Endodermal cell (in vitro differentiated cells): ENCODE data around the gene PREP. TPM values are rescaled to one million over a fixed set of nuclear protein-coding genes. Genes with fewer than 3 reads are reported as not detected.
A peak's percentile ranks its signal among the peaks of the same experiment; 100 is the strongest.

Source experiments
- DNase-seq: peaks from one replicate; pipeline ENCODE4 v3.0.0-alpha.2; 2017
- H3K27ac ChIP-seq: 2 replicates; pipeline ENCODE4 v1.5.1; 2013; ENCODE audit warnings: mild to moderate bottlenecking, low read depth, low read length, moderate library complexity
- H3K27me3 ChIP-seq: 2 replicates; pipeline ENCODE4 v1.6.1; 2013; ENCODE audit warnings: mild to moderate bottlenecking, low read length, moderate library complexity; ENCODE audit not compliant: insufficient read depth, control insufficient read depth, poor library complexity, severe bottlenecking
- H3K36me3 ChIP-seq: 2 replicates; pipeline ENCODE4 v1.7.0; 2013; ENCODE audit warnings: mild to moderate bottlenecking, low read length, moderate library complexity; ENCODE audit not compliant: control insufficient read depth, insufficient read depth
- H3K4me1 ChIP-seq: one replicate; pipeline ENCODE4 v1.7.0; 2013; ENCODE audit warnings: low read length; ENCODE audit not compliant: control insufficient read depth, insufficient read depth
- H3K4me3 ChIP-seq: 2 replicates; pipeline ENCODE4 v1.5.1; 2013; ENCODE audit warnings: mild to moderate bottlenecking, low read length, moderate library complexity
- H3K9ac ChIP-seq: 2 replicates; pipeline ENCODE4 v1.6.1; 2013; ENCODE audit warnings: mild to moderate bottlenecking, low read length, moderate library complexity; ENCODE audit not compliant: poor library complexity, severe bottlenecking; ENCODE audit errors: extremely low read depth
- H3K9me3 ChIP-seq: 2 replicates; pipeline ENCODE4 v1.6.1; 2013; ENCODE audit warnings: mild to moderate bottlenecking, low read length, moderate library complexity; ENCODE audit not compliant: control insufficient read depth
- H3K27ac Mint-ChIP-seq: 2 replicates; pipeline ENCODE4 v1.8.0; 2020; ENCODE audit warnings: mixed read lengths
- H3K27me3 Mint-ChIP-seq: 2 replicates; pipeline ENCODE4 v1.8.0; 2021; ENCODE audit warnings: mild to moderate bottlenecking, mixed read lengths; ENCODE audit not compliant: insufficient read depth
- H3K36me3 Mint-ChIP-seq: 2 replicates; pipeline ENCODE4 v1.8.0; 2020; ENCODE audit warnings: low read depth, mixed read lengths
- H3K4me1 Mint-ChIP-seq: 2 replicates; pipeline ENCODE4 v1.8.0; 2020; ENCODE audit warnings: mixed read lengths
- H3K4me3 Mint-ChIP-seq: 2 replicates; pipeline ENCODE4 v1.8.0; 2020; ENCODE audit warnings: mild to moderate bottlenecking, moderate library complexity, mixed read lengths
- H3K9me3 Mint-ChIP-seq: 2 replicates; pipeline ENCODE4 v1.8.0; 2020; ENCODE audit warnings: mild to moderate bottlenecking, mixed read lengths
- CTCF ChIP-seq: fragments of 200-600 bp; sonication (generic); conservative IDR thresholded peaks from 2 replicates; pipeline ENCODE4 v1.5.0; 2021; ENCODE audit warnings: antibody characterized with exemption, mild to moderate bottlenecking
- WGBS, 2 experiments: methylation state at CpG; one replicate each; pipeline versions ENCODE4 v1.1.5 to v1.1.7; 2013; ENCODE audit warnings: missing lambda C conversion rate in 2 of 2, mixed read lengths in 1 of 2; ENCODE audit not compliant: insufficient coverage in 1 of 2, insufficient read length in 1 of 2; 5-methylcytosine and 5-hydroxymethylcytosine counted together
- total RNA-seq, 2 donors: library from RNA; stranded (reverse); fragmentation: NEBNext Ultra II Directional in 1 of 2; extraction: Animal tissue kit (Norgen Biotek cat#: 25700) in 1 of 2; gene quantifications; 2 replicates in 1 of 2; 3 replicates in 1 of 2; pipeline ENCODE4 v1.2.1, GENCODE V29; 2021

PREP gene
- total RNA-seq, 2 donors from 2014 or later = 42.9 to 52.2 TPM

- Histone ChIP-seq H3K4me1 (no peaks in the 10 kb centered on the region), H3K4me3 (no peak overlapping the region), H3K27ac (no peak overlapping the region), H3K36me3 (peaks cover 28% of the 10 kb centered on the region), H3K9ac (no peak overlapping the region), H3K27me3 (no peaks in the 10 kb centered on the region), H3K9me3 (no peaks in the 10 kb centered on the region)
- Mint-ChIP-seq H3K4me1 (no peaks in the 10 kb centered on the region), H3K27me3 (no peaks in the 10 kb centered on the region), H3K9me3 (no peaks in the 10 kb centered on the region), H3K36me3 (peaks cover 31% of the 10 kb centered on the region), H3K27ac (peak overlapping the region; percentile 6), H3K4me3 (no peak overlapping the region)
- no peak for TF ChIP-seq CTCF
- 89 to 95% methylated on average over 2 to 3 of the region's 3 CpGs for WGBS, 2 experiments
- no peak for DNase-seq
Measured at GRCh38 chr6:105330364-105330763, 72.5 kb downstream of the PREP start.

GRCh38 chr6:105326833-105327770 lies 75.8 kb downstream of the PREP start:
- 90 to 94% methylated on average over 5 to 9 of the region's 9 CpGs for WGBS, 2 experiments
- peaks cover 30% of the 10 kb centered on the region for H3K36me3 Mint-ChIP-seq
- H3K27ac Mint-ChIP-seq = peak overlapping the region; percentile 52

GRCh38 chr6:105326216-105326615 lies 76.7 kb downstream of the PREP start:
- no peak overlapping the region for H3K27ac ChIP-seq
- H3K4me1 ChIP-seq = no peaks in the 10 kb centered on the region
- H3K9me3 ChIP-seq = no peaks in the 10 kb centered on the region
- Mint-ChIP-seq H3K4me1 (no peaks in the 10 kb centered on the region), H3K9me3 (no peaks in the 10 kb centered on the region), H3K4me3 (no peak overlapping the region), H3K27me3 (no peaks in the 10 kb centered on the region), H3K27ac (no peak overlapping the region), H3K36me3 (peaks cover 30% of the 10 kb centered on the region)
- no peak overlapping the region for H3K9ac ChIP-seq
- no peak for DNase-seq
- WGBS, 2 experiments = 96 to 100% methylated on average over 2 of the region's 2 CpGs
- TF ChIP-seq CTCF = no peak
- H3K36me3 ChIP-seq = peaks cover 39% of the 10 kb centered on the region
- H3K27me3 ChIP-seq = no peaks in the 10 kb centered on the region
- no peak overlapping the region for H3K4me3 ChIP-seq

More at GRCh38 chr6:105326833-105327770, 75.8 kb downstream of the PREP start:
- Histone ChIP-seq H3K9ac (no peak overlapping the region), H3K9me3 (no peaks in the 10 kb centered on the region), H3K27ac (peak overlapping the region; percentile 27), H3K36me3 (peaks cover 39% of the 10 kb centered on the region), H3K4me1 (no peaks in the 10 kb centered on the region), H3K4me3 (no peak overlapping the region), H3K27me3 (no peaks in the 10 kb centered on the region)
- no peaks in the 10 kb centered on the region for H3K4me1 Mint-ChIP-seq
- H3K27me3 Mint-ChIP-seq = no peaks in the 10 kb centered on the region
- no peak for TF ChIP-seq CTCF
- H3K9me3 Mint-ChIP-seq = no peaks in the 10 kb centered on the region
- no peak overlapping the region for H3K4me3 Mint-ChIP-seq
- DNase-seq = no peak
